Activated CD8-positive, alpha-beta T cell treated with anti-CD3 and anti-CD28 coated beads for 36 hours (primary cell): Measurements from ENCODE around the gene PIRT. TPM values are rescaled to one million over a fixed set of nuclear protein-coding genes. Genes with fewer than 3 reads are reported as not detected.

Experiments used
- ATAC-seq: fragments of 200-7000 bp; cut with Tn5 transposase; one replicate; pipeline ENCODE4 v1.10.0; 2021; ENCODE audit warnings: mild to moderate bottlenecking, moderate library complexity
- CTCF ChIA-PET: fragments of 350-600 bp; sonication (Branson Sonifier 250); formaldehyde crosslinking; loops from one replicate; lab custom pipeline; 2021; ENCODE audit warnings: antibody characterized with exemption; lab: Charles Lee
- POLR2A ChIA-PET: fragments of 350-600 bp; sonication (Branson Sonifier 250); formaldehyde crosslinking; loops from one replicate; lab custom pipeline; 2021; ENCODE audit warnings: antibody characterized with exemption; lab: Charles Lee
- DNase-seq: peaks from one replicate; pipeline ENCODE4 v3.0.0-alpha.2; 2020
- H3K27ac Mint-ChIP-seq: one replicate; pipeline ENCODE4 v1.8.0; 2021; ENCODE audit warnings: mild to moderate bottlenecking, mixed read lengths
- H3K27me3 Mint-ChIP-seq: one replicate; pipeline ENCODE4 v1.8.0; 2021; ENCODE audit warnings: mixed read lengths
- H3K36me3 Mint-ChIP-seq: one replicate; pipeline ENCODE4 v1.8.0; 2021; ENCODE audit warnings: low read depth, mixed read lengths
- H3K4me1 Mint-ChIP-seq: one replicate; pipeline ENCODE4 v1.8.0; 2021; ENCODE audit warnings: low read depth, mixed read lengths
- H3K4me3 Mint-ChIP-seq: one replicate; pipeline ENCODE4 v1.8.0; 2021; ENCODE audit warnings: mild to moderate bottlenecking, moderate library complexity, mixed read lengths
- H3K9me3 Mint-ChIP-seq: one replicate; pipeline ENCODE4 v1.8.0; 2021; ENCODE audit warnings: mixed read lengths
- CTCF ChIP-seq: fragments of 200-600 bp; IDR thresholded peaks from one replicate; pipeline ENCODE4 v1.8.0; 2022; ENCODE audit warnings: antibody characterized with exemption, mild to moderate bottlenecking
- intact Hi-C: fragments of 100-400 bp; cut with micrococcal nuclease; formaldehyde crosslinking; loops from one replicate; pipeline ENCODE4 v1.10.0; 2022
- total RNA-seq, 2 experiments: library from RNA; stranded (reverse); gene quantifications; one replicate each; pipeline ENCODE4 v1.2.3, GENCODE V29; 2021

PIRT gene
- total RNA-seq, 2 experiments from 2014 or later: not detected

DNA sequence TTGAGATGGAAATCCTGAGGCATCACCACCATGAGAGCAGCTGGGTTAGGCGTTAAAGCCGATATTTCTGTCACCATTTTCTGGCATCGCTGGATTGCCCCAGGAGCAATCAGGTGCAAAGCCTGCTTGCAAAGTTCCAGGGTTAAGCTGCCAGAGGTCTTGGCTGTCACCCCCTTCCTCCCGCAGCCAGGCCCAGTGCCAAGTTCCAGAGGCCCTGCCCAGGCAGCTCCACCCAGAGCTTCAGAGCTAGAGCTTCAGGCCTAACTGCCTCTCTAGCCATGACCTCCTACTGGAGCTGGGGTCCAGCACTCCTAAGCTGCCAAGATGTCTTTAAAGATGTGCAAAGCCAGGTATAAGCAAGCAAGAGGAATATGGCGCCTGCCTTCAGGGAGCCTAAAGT, 25.2 kb downstream of the PIRT start:
- no peaks in the 10 kb centered on the region for H3K9me3 Mint-ChIP-seq
- H3K4me1 Mint-ChIP-seq: no peaks in the 10 kb centered on the region
- no peak for ATAC-seq
- ChIA-PET CTCF (no interaction called here), POLR2A (no interaction called here)
- no peaks in the 10 kb centered on the region for H3K27me3 Mint-ChIP-seq
- TF ChIP-seq CTCF: no peak
- no peak overlapping the region for H3K27ac Mint-ChIP-seq
- no peaks in the 10 kb centered on the region for H3K36me3 Mint-ChIP-seq
- H3K4me3 Mint-ChIP-seq: no peak overlapping the region
- intact Hi-C loops: no loop called here
- no peak for DNase-seq

GRCh38 chr17:10809605-10810004, 28.3 kb downstream of the PIRT start:
- ChIA-PET CTCF (no interaction called here), POLR2A (no interaction called here)
- ATAC-seq: no peak
- no peaks in the 10 kb centered on the region for H3K4me1 Mint-ChIP-seq
- no peak for DNase-seq
- intact Hi-C loops: no loop called here
- no peak overlapping the region for H3K4me3 Mint-ChIP-seq
- peaks cover 1% of the 10 kb centered on the region for H3K27me3 Mint-ChIP-seq
- H3K27ac Mint-ChIP-seq: no peak overlapping the region
- no peaks in the 10 kb centered on the region for H3K9me3 Mint-ChIP-seq
- no peaks in the 10 kb centered on the region for H3K36me3 Mint-ChIP-seq
- no peak for TF ChIP-seq CTCF

DNA sequence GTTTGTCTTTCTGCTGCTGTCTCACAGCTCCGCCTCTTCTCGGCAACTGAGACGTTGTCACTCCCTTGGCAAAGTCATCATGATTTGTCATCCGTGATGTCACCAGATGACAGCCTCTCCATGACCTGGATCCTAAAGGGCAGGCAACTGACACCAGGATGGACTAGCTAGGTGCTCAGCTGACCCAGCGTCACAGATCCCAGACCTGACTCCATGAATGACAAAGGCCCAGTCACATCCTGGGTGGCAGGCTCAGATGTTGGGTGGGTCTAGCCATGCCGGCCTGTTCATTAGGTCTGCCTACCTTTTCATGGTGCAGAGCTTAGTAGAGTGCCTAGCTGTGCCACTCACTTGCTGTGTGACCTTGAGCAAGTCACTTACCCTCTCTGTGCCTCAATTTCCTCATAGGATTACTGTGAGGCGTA, 30.2 kb downstream of the PIRT start:
- ATAC-seq (no peak), DNase-seq (peak; percentile 3)
- intact Hi-C loops: no loop called here
- no peak for TF ChIP-seq CTCF
- ChIA-PET POLR2A (no interaction called here), CTCF (no interaction called here)
- Mint-ChIP-seq H3K36me3 (no peaks in the 10 kb centered on the region), H3K27me3 (peaks cover 1% of the 10 kb centered on the region), H3K4me3 (no peak overlapping the region), H3K9me3 (no peaks in the 10 kb centered on the region), H3K27ac (no peak overlapping the region), H3K4me1 (no peaks in the 10 kb centered on the region)

DNA sequence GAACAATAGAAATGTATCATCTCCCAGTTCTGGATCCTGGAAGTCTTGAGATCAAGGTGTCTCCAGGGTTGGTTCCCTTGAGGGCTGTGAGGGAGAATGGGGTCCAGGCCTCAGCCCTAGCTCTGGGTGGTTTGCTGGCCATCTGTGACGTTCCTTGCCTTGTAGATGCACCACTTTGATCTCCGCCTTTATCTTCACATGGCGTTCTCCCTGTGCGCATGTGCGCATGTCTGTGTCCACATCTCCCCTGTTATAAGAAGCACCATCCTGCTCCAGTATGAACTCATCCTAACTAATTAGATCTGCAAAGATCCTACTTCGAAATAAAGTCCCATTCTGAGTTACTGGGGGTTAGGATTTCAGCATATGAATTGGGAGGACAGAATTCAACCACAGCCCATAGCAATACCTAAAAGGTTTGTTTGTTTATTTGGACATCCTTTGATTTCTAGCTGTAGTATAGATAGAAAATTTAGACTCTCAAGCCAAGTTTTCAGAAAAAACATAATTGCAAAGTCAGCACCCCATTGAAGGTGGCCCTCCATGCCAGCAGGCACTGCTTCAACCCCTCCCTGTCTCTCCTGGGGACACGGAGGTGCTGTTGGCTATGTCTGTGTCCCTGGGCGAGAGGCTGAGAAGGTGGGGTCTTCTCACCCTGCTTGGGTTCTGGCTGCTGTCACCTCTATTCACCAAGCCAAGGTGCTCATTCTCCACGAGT, 31.2 kb downstream of the PIRT start:
- H3K9me3 Mint-ChIP-seq: no peaks in the 10 kb centered on the region
- TF ChIP-seq CTCF: no peak
- no peaks in the 10 kb centered on the region for H3K36me3 Mint-ChIP-seq
- no peak for ATAC-seq
- intact Hi-C loops: no loop called here
- H3K4me1 Mint-ChIP-seq: no peaks in the 10 kb centered on the region
- no peak overlapping the region for H3K4me3 Mint-ChIP-seq
- DNase-seq: no peak
- no peak overlapping the region for H3K27ac Mint-ChIP-seq
- CTCF ChIA-PET: no interaction called here
- POLR2A ChIA-PET: interaction anchor here (0.6 kb wide), 1 partner anchor 1952 kb away, joined by 3 read pairs; no protein-coding TSS in a partner anchor
- H3K27me3 Mint-ChIP-seq: peaks cover 1% of the 10 kb centered on the region

GRCh38 chr17:10805911-10806310, 32.0 kb downstream of the PIRT start:
- Mint-ChIP-seq H3K4me1 (no peaks in the 10 kb centered on the region), H3K36me3 (no peaks in the 10 kb centered on the region), H3K27ac (no peak overlapping the region), H3K9me3 (no peaks in the 10 kb centered on the region), H3K27me3 (peaks cover 1% of the 10 kb centered on the region), H3K4me3 (no peak overlapping the region)
- ATAC-seq (no peak), DNase-seq (no peak)
- intact Hi-C loops: no loop called here
- POLR2A ChIA-PET: interaction anchor here (0.6 kb wide), 1 partner anchor 1952 kb away, joined by 3 read pairs; no protein-coding TSS in a partner anchor
- TF ChIP-seq CTCF: no peak
- CTCF ChIA-PET: no interaction called here
